ENCODE data around the gene PGA4. TPM values are rescaled to one million over a fixed set of nuclear protein-coding genes. Genes with fewer than 3 reads are reported as not detected.

PGA4 gene
- total RNA-seq, 1 donor from 2014 or later = not detected

DNA sequence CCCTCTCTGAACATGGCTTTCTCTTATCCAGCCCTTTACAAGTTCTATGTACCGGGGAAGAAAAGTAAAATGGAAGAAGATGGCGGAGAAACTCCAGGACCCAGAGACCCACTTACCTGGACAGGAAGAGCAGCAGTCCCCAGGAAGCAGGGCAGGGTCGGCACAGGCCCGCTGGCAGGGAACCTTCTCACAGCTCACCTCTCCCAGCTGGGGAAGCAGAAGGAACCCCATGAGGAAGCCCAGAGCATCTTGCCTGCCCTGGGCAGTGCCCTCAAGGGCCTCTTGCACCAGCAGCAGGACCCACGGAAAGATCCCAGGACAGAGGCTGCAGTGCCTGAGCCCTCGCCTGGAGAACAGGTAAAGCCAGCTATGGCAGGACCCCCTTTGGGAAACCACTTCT lies 42.2 kb downstream of the PGA4 start:
- H3K27me3 ChIP-seq (ENCODE audit: control insufficient read depth, insufficient read depth, low read length) = no peaks in the 10 kb centered on the region
- H3K4me3 ChIP-seq (ENCODE audit: low read depth, low read length) = no peak overlapping the region
- no peak for FAIRE-seq
- TF ChIP-seq, protein P1, sequence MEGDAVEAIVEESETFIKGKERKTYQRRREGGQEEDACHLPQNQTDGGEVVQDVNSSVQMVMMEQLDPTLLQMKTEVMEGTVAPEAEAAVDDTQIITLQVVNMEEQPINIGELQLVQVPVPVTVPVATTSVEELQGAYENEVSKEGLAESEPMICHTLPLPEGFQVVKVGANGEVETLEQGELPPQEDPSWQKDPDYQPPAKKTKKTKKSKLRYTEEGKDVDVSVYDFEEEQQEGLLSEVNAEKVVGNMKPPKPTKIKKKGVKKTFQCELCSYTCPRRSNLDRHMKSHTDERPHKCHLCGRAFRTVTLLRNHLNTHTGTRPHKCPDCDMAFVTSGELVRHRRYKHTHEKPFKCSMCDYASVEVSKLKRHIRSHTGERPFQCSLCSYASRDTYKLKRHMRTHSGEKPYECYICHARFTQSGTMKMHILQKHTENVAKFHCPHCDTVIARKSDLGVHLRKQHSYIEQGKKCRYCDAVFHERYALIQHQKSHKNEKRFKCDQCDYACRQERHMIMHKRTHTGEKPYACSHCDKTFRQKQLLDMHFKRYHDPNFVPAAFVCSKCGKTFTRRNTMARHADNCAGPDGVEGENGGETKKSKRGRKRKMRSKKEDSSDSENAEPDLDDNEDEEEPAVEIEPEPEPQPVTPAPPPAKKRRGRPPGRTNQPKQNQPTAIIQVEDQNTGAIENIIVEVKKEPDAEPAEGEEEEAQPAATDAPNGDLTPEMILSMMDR (IDR thresholded peaks at IDR 0.05; ENCODE audit: insufficient read depth, low read length, severe bottlenecking) = no peak
- no peak for DNase-seq (ENCODE audit: low read depth)
- no peaks in the 10 kb centered on the region for H3K36me3 ChIP-seq (ENCODE audit: control insufficient read depth, insufficient read depth, low read length)

DNA sequence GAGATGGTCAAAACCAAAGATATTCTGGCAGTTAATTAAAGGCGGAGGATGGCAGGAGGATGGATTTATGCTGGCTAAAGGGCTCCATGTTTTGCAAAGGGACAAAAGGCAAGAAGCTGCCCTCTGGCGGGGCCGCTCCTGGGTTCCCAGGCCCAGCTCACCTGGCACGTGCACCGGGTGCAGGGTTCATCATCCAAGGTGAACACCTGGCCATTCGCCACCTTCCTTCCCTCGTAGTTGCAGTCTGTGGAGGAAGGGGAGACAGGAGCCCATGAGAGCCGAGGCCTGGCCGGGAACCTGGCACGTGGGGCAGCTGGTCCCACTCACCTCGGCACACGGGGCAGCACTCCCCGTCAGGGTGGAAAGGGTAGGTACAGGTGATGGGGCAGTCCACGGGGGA lies 42.6 kb downstream of the PGA4 start:
- no peak overlapping the region for H3K4me3 ChIP-seq (ENCODE audit: low read depth, low read length)
- FAIRE-seq = no peak
- TF ChIP-seq, protein P1 (IDR thresholded peaks at IDR 0.05; ENCODE audit: insufficient read depth, low read length, severe bottlenecking) = no peak
- H3K27me3 ChIP-seq (ENCODE audit: control insufficient read depth, insufficient read depth, low read length) = no peaks in the 10 kb centered on the region
- no peak for DNase-seq (ENCODE audit: low read depth)
- H3K36me3 ChIP-seq (ENCODE audit: control insufficient read depth, insufficient read depth, low read length) = no peaks in the 10 kb centered on the region

DNA sequence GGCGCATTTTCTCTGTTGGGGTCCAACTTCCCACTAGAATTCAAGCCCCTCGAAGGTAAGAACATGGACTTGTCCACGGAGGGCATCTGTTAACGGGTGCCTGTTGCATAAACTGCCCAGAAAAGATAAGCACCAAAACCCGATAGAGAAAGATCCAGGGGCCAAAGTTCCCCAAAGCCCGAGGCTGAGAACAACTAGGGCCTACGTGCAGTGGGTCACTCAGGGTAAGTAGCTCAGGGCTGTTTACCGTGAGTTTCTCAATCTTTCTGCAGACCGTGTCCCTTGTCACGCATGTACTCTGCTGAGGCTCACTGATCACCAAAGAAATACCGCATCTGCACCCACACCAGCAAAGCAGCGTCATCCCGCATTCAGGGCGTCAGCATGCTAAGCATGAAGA lies 43.2 kb downstream of the PGA4 start:
- FAIRE-seq (no peak), DNase-seq (ENCODE audit: low read depth) (no peak)
- TF ChIP-seq, protein P1 (IDR thresholded peaks at IDR 0.05; ENCODE audit: insufficient read depth, low read length, severe bottlenecking) = no peak
- Histone ChIP-seq H3K27me3 (ENCODE audit: control insufficient read depth, insufficient read depth, low read length) (no peaks in the 10 kb centered on the region), H3K4me3 (ENCODE audit: low read depth, low read length) (no peak overlapping the region), H3K36me3 (ENCODE audit: control insufficient read depth, insufficient read depth, low read length) (no peaks in the 10 kb centered on the region)

DNA sequence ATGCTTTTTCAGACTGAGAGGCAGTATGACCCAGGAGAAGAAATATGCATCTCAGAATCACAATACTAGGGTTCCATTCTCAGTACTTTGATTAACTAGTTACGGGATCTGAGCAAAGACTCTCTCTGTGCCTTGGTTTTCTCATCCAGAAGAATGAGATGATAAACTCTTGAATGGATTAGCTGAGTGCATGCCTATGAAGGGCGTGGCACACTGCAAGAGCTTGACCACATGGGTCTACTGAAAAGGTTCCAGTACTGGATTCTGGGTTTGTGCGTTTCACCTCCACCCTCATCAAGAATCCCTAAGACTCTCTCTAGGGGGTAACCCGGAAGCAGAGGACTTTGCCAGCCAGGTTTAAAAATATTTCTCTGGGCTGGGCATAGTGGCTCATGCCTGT lies 44.5 kb downstream of the PGA4 start:
- DNase-seq (ENCODE audit: low read depth) (peak; percentile 16), FAIRE-seq (no peak)
- Histone ChIP-seq H3K4me3 (ENCODE audit: low read depth, low read length) (no peak overlapping the region), H3K36me3 (ENCODE audit: control insufficient read depth, insufficient read depth, low read length) (no peaks in the 10 kb centered on the region), H3K27me3 (ENCODE audit: control insufficient read depth, insufficient read depth, low read length) (no peaks in the 10 kb centered on the region)
- TF ChIP-seq, protein P1 (IDR thresholded peaks at IDR 0.05; ENCODE audit: insufficient read depth, low read length, severe bottlenecking) = no peak

DNA sequence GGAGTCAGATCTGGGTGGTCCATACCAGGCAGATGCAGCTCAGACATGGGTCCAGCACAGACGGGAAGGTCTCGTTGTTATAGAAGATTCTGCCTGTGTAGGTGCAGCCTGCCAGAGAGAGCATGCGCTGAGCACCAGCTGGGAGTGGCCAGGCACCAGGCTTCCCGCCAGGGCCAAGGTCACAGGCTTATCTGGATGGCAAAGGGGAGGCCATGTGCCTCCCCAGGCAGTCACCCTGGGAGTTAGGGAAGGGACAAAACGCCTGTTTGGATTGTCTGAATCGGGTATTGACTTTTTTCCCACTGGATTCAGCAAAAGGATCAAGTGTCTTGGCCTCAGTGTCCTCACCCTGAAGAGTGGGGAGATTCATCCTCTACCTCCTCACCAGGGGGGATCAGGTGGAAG lies 45.3 kb downstream of the PGA4 start:
- DNase-seq (ENCODE audit: low read depth) = no peak
- Histone ChIP-seq H3K36me3 (ENCODE audit: control insufficient read depth, insufficient read depth, low read length) (no peaks in the 10 kb centered on the region), H3K27me3 (ENCODE audit: control insufficient read depth, insufficient read depth, low read length) (no peaks in the 10 kb centered on the region), H3K4me3 (ENCODE audit: low read depth, low read length) (no peak overlapping the region)
- TF ChIP-seq, protein P1 (IDR thresholded peaks at IDR 0.05; ENCODE audit: insufficient read depth, low read length, severe bottlenecking) = no peak
- FAIRE-seq = no peak

DNA sequence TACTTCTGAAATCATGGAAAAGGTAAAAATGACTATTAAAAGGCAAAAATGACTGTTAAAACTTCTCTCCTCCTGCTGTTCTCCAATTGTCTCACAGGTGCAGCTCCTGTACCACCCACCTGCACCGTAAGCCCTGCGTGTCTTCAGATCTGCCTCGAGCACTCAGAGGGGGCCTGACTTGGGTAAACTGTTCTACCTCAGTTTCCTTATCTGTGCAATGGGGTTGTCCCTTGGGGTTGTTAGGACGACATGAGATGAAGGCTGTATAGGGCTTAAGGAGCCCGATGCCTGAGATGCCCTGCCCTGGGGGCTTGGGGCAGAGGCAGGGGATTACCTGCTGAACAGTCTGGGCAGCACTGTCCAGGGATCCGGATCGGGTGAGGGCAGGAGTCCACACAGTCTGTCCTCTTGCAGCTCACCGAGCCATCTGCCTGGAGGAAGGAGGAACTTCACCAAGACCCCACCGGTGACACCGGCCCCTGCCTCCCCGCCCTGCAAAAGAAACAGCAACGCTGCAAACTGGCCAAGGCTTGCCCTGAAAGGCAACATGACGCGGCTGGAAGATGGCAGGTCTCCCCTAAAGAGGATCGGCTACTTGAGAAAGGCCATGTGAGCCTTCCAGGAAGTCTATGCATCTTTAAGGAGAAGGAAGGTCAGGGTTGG lies 46.6 kb downstream of the PGA4 start:
- H3K36me3 ChIP-seq (ENCODE audit: control insufficient read depth, insufficient read depth, low read length) = no peaks in the 10 kb centered on the region
- TF ChIP-seq, protein P1 (IDR thresholded peaks at IDR 0.05; ENCODE audit: insufficient read depth, low read length, severe bottlenecking) = no peak
- H3K27me3 ChIP-seq (ENCODE audit: control insufficient read depth, insufficient read depth, low read length) = no peaks in the 10 kb centered on the region
- H3K4me3 ChIP-seq (ENCODE audit: low read depth, low read length) = no peak overlapping the region
- DNase-seq (ENCODE audit: low read depth) (no peak), FAIRE-seq (no peak)

Measured in bronchial epithelial cell (primary cell).